AG04450 (cell line): ENCODE results near the gene ASIC2. TPM values are rescaled to one million over a fixed set of nuclear protein-coding genes. Genes with fewer than 3 reads are reported as not detected.

ENCODE experiments used
- CTCF ChIA-PET: fragments of 300-600, 350-600 bp; formaldehyde crosslinking; extraction: SDS; loops from one replicate; lab custom pipeline; 2022; ENCODE audit warnings: antibody characterized with exemption, inconsistent platforms; lab: Charles Lee
- POLR2A ChIA-PET: fragments of 350-600 bp; formaldehyde crosslinking; extraction: SDS; loops from one replicate; lab custom pipeline; 2021; ENCODE audit warnings: antibody characterized with exemption, inconsistent platforms; lab: Yijun Ruan, JAX
- DNase-seq: peaks from one replicate; pipeline ENCODE4 v3.0.0-alpha.2; 2011; ENCODE audit warnings: low read depth, low spot score
- H3K27ac ChIP-seq: one replicate; pipeline ENCODE4 v1.5.1; 2012; ENCODE audit warnings: low read depth, low read length, control low read depth
- H3K27me3 ChIP-seq: one replicate; pipeline ENCODE4 v1.6.0; 2012; ENCODE audit warnings: low read length; ENCODE audit not compliant: control insufficient read depth, insufficient read depth
- H3K4me3 ChIP-seq: 2 replicates; pipeline ENCODE4 v1.5.1; 2011; ENCODE audit warnings: mild to moderate bottlenecking, low read depth, low read length, control low read depth
- H3K9me3 ChIP-seq: 2 replicates; pipeline ENCODE4 v1.5.1; 2012; ENCODE audit warnings: low read length; ENCODE audit not compliant: control insufficient read depth, insufficient read depth
- polyA plus RNA-seq: library from polyadenylated mRNA; depleted of rRNA; stranded (reverse); fragments of >200 nt; gene quantifications from 2 replicates; pipeline ENCODE4 v1.2.3, GENCODE V29; 2011
- TF ChIP-seq, protein P1 (sequence below): IDR thresholded peaks from 2 replicates; pipeline ENCODE4 v1.5.1; 2011; ENCODE audit warnings: low read depth, low read length, control low read depth, inconsistent platforms

ASIC2 gene
- polyA plus RNA-seq, 1 experiment, result 0.19 TPM

GRCh38 chr17:33179151-33179550 is 113.9 kb downstream of the ASIC2 start:
- Histone ChIP-seq H3K27me3 (peaks cover 3% of the 10 kb centered on the region), H3K27ac (no peak overlapping the region), H3K4me3 (no peak overlapping the region), H3K9me3 (no peaks in the 10 kb centered on the region)
- no peak for DNase-seq
- ChIA-PET CTCF (no interaction called here), POLR2A (no interaction called here)
- TF ChIP-seq, protein P1, sequence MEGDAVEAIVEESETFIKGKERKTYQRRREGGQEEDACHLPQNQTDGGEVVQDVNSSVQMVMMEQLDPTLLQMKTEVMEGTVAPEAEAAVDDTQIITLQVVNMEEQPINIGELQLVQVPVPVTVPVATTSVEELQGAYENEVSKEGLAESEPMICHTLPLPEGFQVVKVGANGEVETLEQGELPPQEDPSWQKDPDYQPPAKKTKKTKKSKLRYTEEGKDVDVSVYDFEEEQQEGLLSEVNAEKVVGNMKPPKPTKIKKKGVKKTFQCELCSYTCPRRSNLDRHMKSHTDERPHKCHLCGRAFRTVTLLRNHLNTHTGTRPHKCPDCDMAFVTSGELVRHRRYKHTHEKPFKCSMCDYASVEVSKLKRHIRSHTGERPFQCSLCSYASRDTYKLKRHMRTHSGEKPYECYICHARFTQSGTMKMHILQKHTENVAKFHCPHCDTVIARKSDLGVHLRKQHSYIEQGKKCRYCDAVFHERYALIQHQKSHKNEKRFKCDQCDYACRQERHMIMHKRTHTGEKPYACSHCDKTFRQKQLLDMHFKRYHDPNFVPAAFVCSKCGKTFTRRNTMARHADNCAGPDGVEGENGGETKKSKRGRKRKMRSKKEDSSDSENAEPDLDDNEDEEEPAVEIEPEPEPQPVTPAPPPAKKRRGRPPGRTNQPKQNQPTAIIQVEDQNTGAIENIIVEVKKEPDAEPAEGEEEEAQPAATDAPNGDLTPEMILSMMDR, result no peak

- TF ChIP-seq, protein P1, result no peak
- ChIA-PET CTCF (no interaction called here), POLR2A (no interaction called here)
- no peak for DNase-seq
- no peak overlapping the region for H3K4me3 ChIP-seq
- H3K27me3 ChIP-seq, result peaks cover 3% of the 10 kb centered on the region
- no peaks in the 10 kb centered on the region for H3K9me3 ChIP-seq
- H3K27ac ChIP-seq, result no peak overlapping the region
Measured at GRCh38 chr17:33178681-33179080, 114.4 kb downstream of the ASIC2 start.

DNA sequence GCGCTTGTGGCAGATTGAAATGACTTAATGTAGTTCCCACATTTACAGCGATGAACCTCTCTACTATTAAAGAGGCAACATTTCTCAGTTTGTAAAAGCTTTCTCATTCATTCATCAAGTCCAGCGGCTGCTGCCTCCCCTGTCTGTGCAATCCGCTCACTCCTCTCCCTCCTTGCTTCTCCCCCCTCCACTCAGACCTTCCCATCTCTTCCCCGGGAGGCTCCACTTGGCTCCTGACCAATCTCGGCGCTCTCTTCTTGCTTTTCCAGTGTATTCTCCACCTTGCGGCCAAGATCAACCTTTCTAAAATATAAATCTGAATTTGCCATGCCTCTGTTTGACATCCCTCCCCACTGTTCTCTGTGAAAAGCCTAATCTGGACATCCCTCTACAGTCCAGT is 117.5 kb downstream of the ASIC2 start:
- no peak for DNase-seq
- TF ChIP-seq, protein P1, result no peak
- POLR2A ChIA-PET, result no interaction called here

DNA sequence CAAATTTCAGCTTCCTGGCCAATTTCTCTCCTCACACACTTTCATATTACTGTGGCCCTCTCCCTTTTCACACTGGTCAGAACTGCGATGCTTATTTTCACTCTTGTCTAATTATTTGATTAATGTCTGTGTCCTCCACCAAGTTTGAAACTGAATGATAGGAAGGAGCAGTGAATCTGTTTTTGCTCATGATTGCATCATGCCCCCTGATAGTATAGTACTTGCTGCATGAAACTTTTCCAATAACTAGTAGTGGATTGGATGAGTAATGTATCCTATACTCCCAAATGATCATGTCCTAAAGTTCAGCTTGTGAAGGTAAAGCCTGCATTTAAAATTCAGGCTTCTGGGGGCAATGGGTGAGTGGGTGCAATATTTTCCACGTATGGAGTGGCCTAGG is 121.2 kb downstream of the ASIC2 start:
- no peak overlapping the region for H3K4me3 ChIP-seq
- H3K27me3 ChIP-seq, result peaks cover 3% of the 10 kb centered on the region
- TF ChIP-seq, protein P1, result no peak
- no peak for DNase-seq
- no peak overlapping the region for H3K27ac ChIP-seq
- H3K9me3 ChIP-seq, result no peaks in the 10 kb centered on the region
- POLR2A ChIA-PET, result no interaction called here
- CTCF ChIA-PET, result no interaction called here

More for the DNA sequence above, 117.5 kb downstream of the ASIC2 start:
- no peaks in the 10 kb centered on the region for H3K9me3 ChIP-seq
- CTCF ChIA-PET, result no interaction called here
- peaks cover 3% of the 10 kb centered on the region for H3K27me3 ChIP-seq
- H3K27ac ChIP-seq, result no peak overlapping the region
- no peak overlapping the region for H3K4me3 ChIP-seq

- H3K27ac ChIP-seq, result no peak overlapping the region
- H3K9me3 ChIP-seq, result no peaks in the 10 kb centered on the region
- ChIA-PET CTCF (no interaction called here), POLR2A (no interaction called here)
- H3K27me3 ChIP-seq, result no peaks in the 10 kb centered on the region
- DNase-seq, result no peak
- TF ChIP-seq, protein P1, result no peak
- no peak overlapping the region for H3K4me3 ChIP-seq
Measured at GRCh38 chr17:33169580-33170285, 123.4 kb downstream of the ASIC2 start.
